Activated CD8-positive, alpha-beta memory T cell treated with anti-CD3 and anti-CD28 coated beads for 4 hours (primary cell): ENCODE results near the gene FIBP.
A peak's percentile ranks its signal among the peaks of the same experiment; 100 is the strongest.
"Not testable (repeated sequence)": the region's sequence is repeated elsewhere in the genome, so short reads cannot be mapped to it uniquely, and the experiment has no call there.

Source experiments
- DNase-seq, 2 donors: peaks; one replicate each; pipeline ENCODE4 v3.0.0-alpha.2; 2020; ENCODE audit warnings: low read depth in 2 of 2

FIBP gene

GRCh38 chr11:65915101-65915820 lies 27.0 kb upstream of the FIBP start:
- DNase-seq = no peak

- no peak for DNase-seq
Observed at GRCh38 chr11:65912845-65913244, 24.6 kb upstream of the FIBP start.

GRCh38 chr11:65911682-65912568 lies 23.7 kb upstream of the FIBP start:
- no peak for DNase-seq

GRCh38 chr11:65907878-65908277 lies 19.6 kb upstream of the FIBP start:
- DNase-seq = no peak

GRCh38 chr11:65906602-65907001 lies 18.3 kb upstream of the FIBP start:
- no peak for DNase-seq

- no peak for DNase-seq
Observed at GRCh38 chr11:65903715-65904114, 15.4 kb upstream of the FIBP start.

- DNase-seq = no peak
Observed at GRCh38 chr11:65903068-65903481, 14.8 kb upstream of the FIBP start.

GRCh38 chr11:65900899-65901180 lies 12.6 kb upstream of the FIBP start:
- DNase-seq = no peak

GRCh38 chr11:65900125-65900898 lies 12.0 kb upstream of the FIBP start, which contains the start of gene FOSL1:
TSS of gene FOSL1 (minus strand) at chr11:65900388. CDS start at chr11:65900339, 49 bp downstream.
- DNase-seq = peak; percentile 84 to 90

GRCh38 chr11:65899356-65900124 lies 11.3 kb upstream of the FIBP start:
- DNase-seq = peak; percentile 56 to 63

GRCh38 chr11:65898656-65899355 lies 10.5 kb upstream of the FIBP start:
- DNase-seq = no peak

- no peak for DNase-seq
Observed at GRCh38 chr11:65897020-65897471, 8.8 kb upstream of the FIBP start.

- no peak for DNase-seq
Observed at GRCh38 chr11:65896034-65896999, 8.0 kb upstream of the FIBP start.

GRCh38 chr11:65895482-65895981 lies 7.3 kb upstream of the FIBP start:
- DNase-seq = no peak

- DNase-seq = no peak
Observed at GRCh38 chr11:65894034-65894591, 5.8 kb upstream of the FIBP start.

- no peak for DNase-seq
Observed at GRCh38 chr11:65892661-65893317, 4.5 kb upstream of the FIBP start.

- not testable (repeated sequence) for DNase-seq
Observed at GRCh38 chr11:65892137-65892540, 3.9 kb upstream of the FIBP start.
